A549 (cell line): ENCODE measurements around the gene PAX8. TPM values are rescaled to one million over a fixed set of nuclear protein-coding genes. Genes with fewer than 3 reads are reported as not detected.
A peak's percentile ranks its signal among the peaks of the same experiment; 100 is the strongest.

Experiments used
- ATAC-seq, 2 experiments: fragments of 200-7000 bp in 1 of 2; fragments of >200 bp in 1 of 2; cut with Nextera tagmentation in 1 of 2; cut with Tn5 transposase in 1 of 2; 3 replicates each; pipeline versions ENCODE4 v1.8.0 to v1.9.1; 2018 to 2020; ENCODE audit warnings: mild to moderate bottlenecking in 1 of 2, moderate library complexity in 1 of 2
- CTCF ChIA-PET: fragments of 300-600 bp; sonication (Branson Sonifier 250); formaldehyde crosslinking; extraction: SDS; loops from one replicate; lab custom pipeline; 2021; ENCODE audit warnings: antibody characterized with exemption, inconsistent platforms; lab: Yijun Ruan, JAX
- POLR2A ChIA-PET: fragments of 350-600 bp; formaldehyde crosslinking; extraction: SDS; loops from one replicate; lab custom pipeline; 2021; ENCODE audit warnings: antibody characterized with exemption, inconsistent platforms; lab: Yijun Ruan, JAX
- DNase-seq, 2 experiments: peaks; one replicate each; pipeline versions ENCODE4 v3.0.0 to v3.0.0-alpha.2; 2011 to 2016; ENCODE audit warnings: low read depth in 1 of 2, low spot score in 1 of 2
- FAIRE-seq: peaks from 2 replicates; lab custom pipeline; 2011; peaks lifted over from hg19 to GRCh38; lab: Jason Lieb, UNC
- H3K27ac ChIP-seq, 2 experiments: fragments of >200 bp; sonication (Bioruptor Twin); formaldehyde crosslinking; 3 replicates each; pipeline ENCODE4 v1.5.1; 2016 to 2017
- H3K4me1 ChIP-seq: fragments of >200 bp; sonication (Bioruptor Twin); formaldehyde crosslinking; 3 replicates; pipeline ENCODE4 v1.6.1; 2016
- H3K4me2 ChIP-seq: fragments of >200 bp; sonication (Bioruptor Twin); formaldehyde crosslinking; 3 replicates; pipeline ENCODE4 v1.6.1; 2016
- H3K4me3 ChIP-seq: fragments of >200 bp; sonication (Bioruptor Twin); formaldehyde crosslinking; 3 replicates; pipeline ENCODE4 v1.5.1; 2016
- H3K9me3 ChIP-seq: fragments of >200 bp; sonication (Bioruptor Twin); formaldehyde crosslinking; 3 replicates; pipeline ENCODE4 v1.6.1; 2016
- CBX2 ChIP-seq: fragments of 200-600 bp; sonication (generic); IDR thresholded peaks from 2 replicates; pipeline ENCODE4 v1.6.1; 2016; ENCODE audit warnings: low read depth, mild to moderate bottlenecking, borderline replicate concordance
- CEBPB ChIP-seq, 2 experiments: fragments of >200 bp in 1 of 2; sonication (Bioruptor Twin) in 1 of 2; formaldehyde crosslinking in 1 of 2; IDR thresholded peaks; 2 replicates each; pipeline ENCODE4 v1.6.1; 2012 to 2016
- CHD2 ChIP-seq: fragments of 150-350 bp; IDR thresholded peaks from 2 replicates; pipeline ENCODE4 v1.6.1; 2014; ENCODE audit warnings: low read length; ENCODE audit not compliant: partially characterized antibody
- CHD4 ChIP-seq: fragments of 200-600 bp; sonication (generic); IDR thresholded peaks from 2 replicates; pipeline ENCODE4 v1.6.1; 2016; ENCODE audit warnings: antibody characterized with exemption, mild to moderate bottlenecking, borderline replicate concordance
- EHMT2 ChIP-seq: fragments of 200-600 bp; sonication (generic); IDR thresholded peaks from 2 replicates; pipeline ENCODE4 v1.6.1; 2016; ENCODE audit warnings: antibody characterized with exemption, low read depth, mild to moderate bottlenecking, moderate library complexity
- EP300 ChIP-seq, 2 experiments: fragments of >200 bp; sonication (Bioruptor Twin); formaldehyde crosslinking; IDR thresholded peaks; 2 replicates in 1 of 2; 3 replicates in 1 of 2; pipeline ENCODE4 v1.6.1; 2016 to 2017
- FOXS1 ChIP-seq: fragments of 250-450 bp; sonication (Bioruptor Pico); IDR thresholded peaks from 2 replicates; pipeline ENCODE4 v1.5.0; 2020; ENCODE audit warnings: mild to moderate bottlenecking, moderate library complexity
- GATA3 ChIP-seq: IDR thresholded peaks from 2 replicates; pipeline ENCODE4 v1.6.1; 2012; ENCODE audit warnings: borderline replicate concordance
- HDAC2 ChIP-seq: fragments of 200-600 bp; sonication (generic); IDR thresholded peaks from 2 replicates; pipeline ENCODE4 v1.6.1; 2016
- HOXA7 ChIP-seq: fragments of 250-450 bp; sonication (Bioruptor Pico); IDR thresholded peaks from 2 replicates; pipeline ENCODE4 v1.5.0; 2020; ENCODE audit warnings: mild to moderate bottlenecking, moderate library complexity
- HOXB13 ChIP-seq: fragments of 250-450 bp; sonication (Bioruptor Pico); IDR thresholded peaks from 2 replicates; pipeline ENCODE4 v1.5.0; 2020; ENCODE audit warnings: low read depth, mild to moderate bottlenecking, moderate library complexity
- HOXB5 ChIP-seq: fragments of 250-450 bp; sonication (Bioruptor Pico); IDR thresholded peaks from 2 replicates; pipeline ENCODE4 v1.5.0; 2020; ENCODE audit warnings: mild to moderate bottlenecking, moderate library complexity
- JUNB ChIP-seq: fragments of >200 bp; sonication (Bioruptor Twin); formaldehyde crosslinking; IDR thresholded peaks from 2 replicates; pipeline ENCODE4 v1.6.1; 2016
- KDM1A ChIP-seq: fragments of 200-600 bp; sonication (generic); IDR thresholded peaks from 2 replicates; pipeline ENCODE4 v1.6.1; 2016; ENCODE audit warnings: low read depth, mild to moderate bottlenecking
- KDM5A ChIP-seq: fragments of 200-600 bp; sonication (generic); IDR thresholded peaks from 2 replicates; pipeline ENCODE4 v1.6.1; 2016; ENCODE audit warnings: antibody characterized with exemption, mild to moderate bottlenecking
- NPAS2 ChIP-seq: fragments of 250-450 bp; sonication (Bioruptor Pico); IDR thresholded peaks from 2 replicates; pipeline ENCODE4 v1.8.0; 2022; ENCODE audit warnings: mild to moderate bottlenecking, moderate library complexity, borderline replicate concordance
- RAD21 ChIP-seq, 2 experiments: fragments of >200 bp in 1 of 2; sonication (Bioruptor Twin) in 1 of 2; formaldehyde crosslinking in 1 of 2; IDR thresholded peaks in 1 of 2; conservative IDR thresholded peaks in 1 of 2; 2 replicates in 1 of 2; 3 replicates in 1 of 2; pipeline ENCODE4 v1.6.1; 2012 to 2018; ENCODE audit warnings: inconsistent platforms in 1 of 2
- RARB ChIP-seq: fragments of 250-450 bp; sonication (Bioruptor Pico); IDR thresholded peaks from 2 replicates; pipeline ENCODE4 v1.8.0; 2021; ENCODE audit warnings: mild to moderate bottlenecking, moderate library complexity
- SREBF2 ChIP-seq: fragments of 450-650 bp; IDR thresholded peaks from 2 replicates; pipeline ENCODE4 v1.6.1; 2014; ENCODE audit warnings: mild to moderate bottlenecking, moderate library complexity
- TP53 ChIP-seq: fragments of 250-450 bp; sonication (Bioruptor Pico); IDR thresholded peaks from 2 replicates; pipeline ENCODE4 v1.5.0; 2021; ENCODE audit warnings: mild to moderate bottlenecking, moderate library complexity
- ZFP36 ChIP-seq: fragments of 450-650 bp; IDR thresholded peaks from 2 replicates; pipeline ENCODE4 v1.6.1; 2014; ENCODE audit warnings: borderline replicate concordance; ENCODE audit not compliant: partially characterized antibody
- ZNF302 ChIP-seq: fragments of 250-450 bp; sonication (Bioruptor Pico); IDR thresholded peaks from 2 replicates; pipeline ENCODE4 v1.9.0; 2021; ENCODE audit warnings: inconsistent platforms, mild to moderate bottlenecking, moderate library complexity
- WGBS: methylation state at CpG from one replicate; pipeline ENCODE4 v1.1.6; 2017; ENCODE audit errors: missing lambda C conversion rate; 5-methylcytosine and 5-hydroxymethylcytosine counted together
- polyA plus RNA-seq, 4 experiments: library from polyadenylated mRNA; depleted of rRNA in 3 of 4; stranded (reverse); fragments of >200 nt; fragmentation: RNase III in 1 of 4; extraction: RNeasy Plus Mini Kit Qiagen cat#74134 plus additional on column Dnase treatment in 1 of 4; gene quantifications; 2 replicates in 3 of 4; 3 replicates in 1 of 4; pipeline ENCODE4 v1.2.3, GENCODE V29; 2011 to 2017
- TF ChIP-seq, protein P1 (sequence below): fragments of 150-350 bp; IDR thresholded peaks from 2 replicates; pipeline ENCODE4 v1.6.1; 2014; ENCODE audit warnings: low read depth, mild to moderate bottlenecking, low read length
- TF ChIP-seq, protein P2 (sequence below): IDR thresholded peaks from 2 replicates; pipeline ENCODE4 v1.6.1; 2012
- TF ChIP-seq, protein P3 (sequence below): fragments of >200 bp; sonication (Bioruptor Twin); formaldehyde crosslinking; IDR thresholded peaks from 3 replicates; pipeline ENCODE4 v1.5.1; 2016
- TF ChIP-seq, protein P4 (sequence below): fragments of 250-450 bp; sonication (Bioruptor Pico); IDR thresholded peaks from 2 replicates; pipeline ENCODE4 v1.5.0; 2021; ENCODE audit warnings: mild to moderate bottlenecking, moderate library complexity, borderline replicate concordance

Gene PAX8
- polyA plus RNA-seq, 2 of the 4 experiments (the other 2 are of a cell fraction): 0.71 to 0.81 TPM

DNA sequence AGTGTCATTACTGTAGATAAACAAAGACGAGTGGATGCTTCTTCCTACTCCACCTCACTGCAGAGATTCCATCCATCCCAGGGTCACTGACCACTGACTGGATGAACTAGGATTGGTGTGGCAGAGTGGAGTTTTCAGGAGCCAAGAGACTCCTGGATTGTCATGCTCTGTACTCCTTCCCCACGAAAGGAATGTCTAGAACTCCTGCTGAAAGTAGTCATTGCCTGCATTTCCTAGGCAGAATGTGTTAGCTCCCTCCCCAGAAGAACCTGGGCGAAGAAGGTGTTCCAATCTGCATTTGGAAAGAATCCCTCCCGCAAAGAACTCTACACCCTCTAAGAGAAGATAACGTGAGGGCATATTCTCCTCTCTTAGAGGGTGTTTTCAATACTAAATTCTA is 6.2 kb downstream of the PAX8 start:
- ChIA-PET POLR2A (no interaction called here), CTCF (interaction anchor here (0.6 to 2.7 kb wide), 10 partner anchors 8 to 192 kb away, joined by 3 to 8 read pairs (median 6); no protein-coding TSS in a partner anchor)
- Histone ChIP-seq H3K27ac (peak overlapping the region; percentile 51 to 65), H3K4me2 (peak overlapping the region; percentile 48), H3K4me1 (peaks cover 32% of the 10 kb centered on the region), H3K9me3 (no peaks in the 10 kb centered on the region), H3K4me3 (no peak overlapping the region)
- FAIRE-seq (no peak), DNase-seq (no peak), ATAC-seq (peak; percentile 20 to 21; a peak in 2 of 6 replicates)
- 80% methylated on average over 5 of the region's 5 CpGs for WGBS
- TF ChIP-seq RARB (no peak), SREBF2 (no peak)

DNA sequence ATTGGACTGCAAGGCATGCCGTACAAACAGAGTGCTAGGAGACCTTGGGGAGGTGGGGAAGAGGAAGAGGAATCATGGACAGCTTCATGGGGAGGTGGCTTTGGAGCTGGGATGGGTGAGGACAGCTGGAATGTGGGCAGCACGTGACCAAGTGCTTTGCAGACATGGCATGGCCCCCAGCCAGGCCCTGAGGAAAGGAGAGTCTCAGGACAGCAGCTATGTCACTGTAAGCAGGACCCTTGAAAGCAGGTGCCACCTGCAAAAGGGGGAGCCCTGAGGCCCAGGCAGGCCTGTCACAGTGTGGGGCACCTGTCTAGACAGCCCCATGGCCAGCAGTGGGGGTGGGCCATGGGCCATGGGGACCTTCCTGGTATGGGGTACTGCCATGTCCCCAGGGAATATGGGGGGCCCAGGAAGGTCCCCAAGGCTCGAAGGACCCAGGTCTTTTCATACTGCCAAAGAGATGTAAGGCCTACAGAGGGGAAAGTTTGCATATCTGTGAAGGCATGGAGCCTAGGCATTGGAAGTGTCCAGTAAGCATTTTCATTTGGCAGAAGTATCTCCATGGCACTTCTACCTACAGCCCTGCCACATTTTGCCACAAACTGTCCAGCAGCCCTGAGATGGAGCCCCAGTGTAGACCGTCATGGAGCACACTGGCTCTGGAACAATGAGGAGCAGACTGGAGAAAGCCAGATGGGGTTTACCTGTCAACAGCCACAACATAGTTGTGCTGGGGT is 9.9 kb downstream of the PAX8 start:
- no peak for FAIRE-seq
- no peak for TF ChIP-seq HOXB5 (CRISPR knock-in tag)
- no peak for TF ChIP-seq FOXS1
- TF ChIP-seq, protein P1, sequence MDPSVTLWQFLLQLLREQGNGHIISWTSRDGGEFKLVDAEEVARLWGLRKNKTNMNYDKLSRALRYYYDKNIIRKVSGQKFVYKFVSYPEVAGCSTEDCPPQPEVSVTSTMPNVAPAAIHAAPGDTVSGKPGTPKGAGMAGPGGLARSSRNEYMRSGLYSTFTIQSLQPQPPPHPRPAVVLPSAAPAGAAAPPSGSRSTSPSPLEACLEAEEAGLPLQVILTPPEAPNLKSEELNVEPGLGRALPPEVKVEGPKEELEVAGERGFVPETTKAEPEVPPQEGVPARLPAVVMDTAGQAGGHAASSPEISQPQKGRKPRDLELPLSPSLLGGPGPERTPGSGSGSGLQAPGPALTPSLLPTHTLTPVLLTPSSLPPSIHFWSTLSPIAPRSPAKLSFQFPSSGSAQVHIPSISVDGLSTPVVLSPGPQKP: no peak
- TF ChIP-seq EHMT2: no peak
- TF ChIP-seq, protein P2, sequence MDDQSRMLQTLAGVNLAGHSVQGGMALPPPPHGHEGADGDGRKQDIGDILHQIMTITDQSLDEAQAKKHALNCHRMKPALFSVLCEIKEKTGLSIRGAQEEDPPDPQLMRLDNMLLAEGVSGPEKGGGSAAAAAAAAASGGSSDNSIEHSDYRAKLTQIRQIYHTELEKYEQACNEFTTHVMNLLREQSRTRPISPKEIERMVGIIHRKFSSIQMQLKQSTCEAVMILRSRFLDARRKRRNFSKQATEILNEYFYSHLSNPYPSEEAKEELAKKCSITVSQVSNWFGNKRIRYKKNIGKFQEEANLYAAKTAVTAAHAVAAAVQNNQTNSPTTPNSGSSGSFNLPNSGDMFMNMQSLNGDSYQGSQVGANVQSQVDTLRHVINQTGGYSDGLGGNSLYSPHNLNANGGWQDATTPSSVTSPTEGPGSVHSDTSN: no peak
- no peak for TF ChIP-seq HDAC2
- TF ChIP-seq CHD2: no peak
- TF ChIP-seq EP300 (IDR thresholded peaks at IDR 0.05): no peak
- no peak for TF ChIP-seq CEBPB (IDR thresholded peaks at IDR 0.05)
- TF ChIP-seq KDM5A: no peak
- no peak for TF ChIP-seq JUNB
- no peak for TF ChIP-seq TP53 (CRISPR knock-in tag)
- no peak for TF ChIP-seq CBX2
- no peak for TF ChIP-seq GATA3
- no peak for TF ChIP-seq KDM1A
- TF ChIP-seq HOXA7: no peak
- TF ChIP-seq, all 56 proteins: peak for 0
- no peak overlapping the region for H3K4me3 ChIP-seq
- ATAC-seq (no peak), DNase-seq (no peak)
- H3K27ac ChIP-seq: peak overlapping the region in 1 of 2 experiments; percentile 36; a peak in 1 of 6 replicates
- 70% methylated on average over 4 of the region's 4 CpGs for WGBS
- H3K4me1 ChIP-seq: peaks cover 17% of the 10 kb centered on the region
- H3K4me2 ChIP-seq: no peak overlapping the region
- CTCF ChIA-PET: interaction anchor here (1.1 to 1.9 kb wide), 3 partner anchors 20 to 102 kb away, joined by 5 to 8 read pairs (median 5); no protein-coding TSS in a partner anchor
- POLR2A ChIA-PET: no interaction called here
- H3K9me3 ChIP-seq: no peaks in the 10 kb centered on the region

DNA sequence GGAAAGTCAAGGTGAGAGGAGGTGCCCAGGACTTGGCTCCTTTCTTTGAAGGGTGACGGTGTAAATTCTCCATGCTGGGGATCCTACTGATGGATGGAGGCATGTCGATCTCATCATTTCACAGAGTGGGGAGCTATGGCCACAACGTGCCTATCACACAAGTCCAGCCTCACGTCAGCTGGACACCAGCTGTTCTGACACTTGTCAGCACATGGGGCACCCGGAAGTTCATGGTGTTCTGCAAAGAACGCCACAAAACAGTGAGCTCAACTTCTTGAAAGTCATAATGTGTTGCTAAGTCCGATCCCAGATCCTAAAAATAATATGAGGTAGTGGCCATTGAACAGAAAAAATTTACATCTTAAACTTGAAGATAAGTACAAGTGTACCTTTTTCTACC is 12.3 kb downstream of the PAX8 start:
- no peaks in the 10 kb centered on the region for H3K9me3 ChIP-seq
- ChIA-PET CTCF (interaction anchor here (1.9 to 4.4 kb wide), 4 partner anchors 11 to 104 kb away, joined by 5 to 31 read pairs (median 12); no protein-coding TSS in a partner anchor), POLR2A (no interaction called here)
- FAIRE-seq (no peak), ATAC-seq (no peak), DNase-seq (no peak)
- WGBS: 78% methylated on average over 7 of the region's 7 CpGs
- H3K27ac ChIP-seq: no peak overlapping the region; a peak in 1 of 6 replicates
- H3K4me2 ChIP-seq: no peak overlapping the region
- H3K4me3 ChIP-seq: no peak overlapping the region
- TF ChIP-seq, protein P1: no peak
- TF ChIP-seq RAD21 (conservative IDR thresholded peaks at IDR 0.05 in 1 of 2, IDR thresholded peaks at IDR 0.05 in 1 of 2): no peak
- no peak for TF ChIP-seq HOXB13 (CRISPR knock-in tag)
- no peak for TF ChIP-seq CHD4
- TF ChIP-seq ZFP36: no peak
- no peak for TF ChIP-seq RARB
- no peak for TF ChIP-seq EHMT2
- no peak for TF ChIP-seq NPAS2
- TF ChIP-seq, protein P3, sequence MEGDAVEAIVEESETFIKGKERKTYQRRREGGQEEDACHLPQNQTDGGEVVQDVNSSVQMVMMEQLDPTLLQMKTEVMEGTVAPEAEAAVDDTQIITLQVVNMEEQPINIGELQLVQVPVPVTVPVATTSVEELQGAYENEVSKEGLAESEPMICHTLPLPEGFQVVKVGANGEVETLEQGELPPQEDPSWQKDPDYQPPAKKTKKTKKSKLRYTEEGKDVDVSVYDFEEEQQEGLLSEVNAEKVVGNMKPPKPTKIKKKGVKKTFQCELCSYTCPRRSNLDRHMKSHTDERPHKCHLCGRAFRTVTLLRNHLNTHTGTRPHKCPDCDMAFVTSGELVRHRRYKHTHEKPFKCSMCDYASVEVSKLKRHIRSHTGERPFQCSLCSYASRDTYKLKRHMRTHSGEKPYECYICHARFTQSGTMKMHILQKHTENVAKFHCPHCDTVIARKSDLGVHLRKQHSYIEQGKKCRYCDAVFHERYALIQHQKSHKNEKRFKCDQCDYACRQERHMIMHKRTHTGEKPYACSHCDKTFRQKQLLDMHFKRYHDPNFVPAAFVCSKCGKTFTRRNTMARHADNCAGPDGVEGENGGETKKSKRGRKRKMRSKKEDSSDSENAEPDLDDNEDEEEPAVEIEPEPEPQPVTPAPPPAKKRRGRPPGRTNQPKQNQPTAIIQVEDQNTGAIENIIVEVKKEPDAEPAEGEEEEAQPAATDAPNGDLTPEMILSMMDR: no peak
- TF ChIP-seq ZNF302: no peak
- TF ChIP-seq TP53 (CRISPR knock-in tag): no peak
- no peak for TF ChIP-seq SREBF2
- TF ChIP-seq, protein P4, sequence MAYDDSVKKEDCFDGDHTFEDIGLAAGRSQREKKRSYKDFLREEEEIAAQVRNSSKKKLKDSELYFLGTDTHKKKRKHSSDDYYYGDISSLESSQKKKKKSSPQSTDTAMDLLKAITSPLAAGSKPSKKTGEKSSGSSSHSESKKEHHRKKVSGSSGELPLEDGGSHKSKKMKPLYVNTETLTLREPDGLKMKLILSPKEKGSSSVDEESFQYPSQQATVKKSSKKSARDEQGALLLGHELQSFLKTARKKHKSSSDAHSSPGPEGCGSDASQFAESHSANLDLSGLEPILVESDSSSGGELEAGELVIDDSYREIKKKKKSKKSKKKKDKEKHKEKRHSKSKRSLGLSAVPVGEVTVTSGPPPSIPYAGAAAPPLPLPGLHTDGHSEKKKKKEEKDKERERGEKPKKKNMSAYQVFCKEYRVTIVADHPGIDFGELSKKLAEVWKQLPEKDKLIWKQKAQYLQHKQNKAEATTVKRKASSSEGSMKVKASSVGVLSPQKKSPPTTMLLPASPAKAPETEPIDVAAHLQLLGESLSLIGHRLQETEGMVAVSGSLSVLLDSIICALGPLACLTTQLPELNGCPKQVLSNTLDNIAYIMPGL (CRISPR knock-in tag): no peak
- peaks cover 3% of the 10 kb centered on the region; the same call in 1 of the 3 replicates for H3K4me1 ChIP-seq
